Endometrial microvascular endothelial cells (primary cell): Measurements from ENCODE around the gene PTGFRN. TPM values are rescaled to one million over a fixed set of nuclear protein-coding genes. Genes with fewer than 3 reads are reported as not detected.

Experiments used
- in situ Hi-C: cut with HindIII; loops from 2 replicates; pipeline ENCODE4 v1.10.0; 2017; ENCODE audit warnings: low sequenced_read_pairs, low pct_unique_long_range_greater_than_20kb; ENCODE audit errors: inconsistent ontology term
- total RNA-seq: library from RNA; depleted of rRNA; stranded (reverse); fragments of >200 nt; gene quantifications from one replicate; pipeline ENCODE4 v1.2.3, GENCODE V29; 2015; ENCODE audit errors: inconsistent ontology term

Gene PTGFRN
- total RNA-seq, 1 donor from 2014 or later = 7.2 TPM

GRCh38 chr1:116881879-116882520, 27.7 kb upstream of the PTGFRN start:
- in situ Hi-C loops = loop anchor here (25.0 kb wide), 1 partner anchor 180 kb away; the partner anchor contains the start of gene TTF2

- in situ Hi-C loops = loop anchor here (25.0 kb wide), 1 partner anchor 179 kb away; the partner anchor contains the start of gene TTF2
Measured at GRCh38 chr1:116882866-116883265, 26.9 kb upstream of the PTGFRN start.

DNA sequence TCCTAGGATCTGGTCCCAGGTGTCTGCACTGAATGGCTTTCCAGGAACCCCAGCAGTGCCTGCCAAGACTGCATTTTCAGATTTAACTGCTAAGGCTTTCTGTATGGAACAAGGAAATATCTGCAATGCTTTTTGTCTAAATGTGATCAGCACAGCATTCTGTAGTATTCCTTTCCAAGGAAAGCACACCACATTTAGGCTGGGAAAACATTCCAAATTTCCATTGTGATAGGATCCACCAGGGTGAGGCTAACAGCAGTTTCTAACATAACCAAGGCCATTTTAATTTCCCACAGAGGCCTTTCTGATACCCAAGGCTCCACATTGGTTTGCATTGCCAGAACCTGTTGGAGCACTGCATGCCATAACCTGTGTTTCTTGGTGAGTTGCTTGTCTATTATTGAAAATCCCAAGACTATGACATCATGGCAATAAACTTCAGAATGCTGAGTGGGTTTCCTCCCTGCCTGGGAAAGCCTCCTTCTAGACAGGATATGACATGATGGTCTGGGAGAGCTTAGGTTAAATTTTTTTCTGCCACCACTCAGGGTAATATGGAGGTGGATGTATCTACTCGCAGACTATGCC, 23.3 kb upstream of the PTGFRN start:
- in situ Hi-C loops = loop anchor here (25.0 kb wide), 1 partner anchor 176 kb away; the partner anchor contains the start of gene TTF2

DNA sequence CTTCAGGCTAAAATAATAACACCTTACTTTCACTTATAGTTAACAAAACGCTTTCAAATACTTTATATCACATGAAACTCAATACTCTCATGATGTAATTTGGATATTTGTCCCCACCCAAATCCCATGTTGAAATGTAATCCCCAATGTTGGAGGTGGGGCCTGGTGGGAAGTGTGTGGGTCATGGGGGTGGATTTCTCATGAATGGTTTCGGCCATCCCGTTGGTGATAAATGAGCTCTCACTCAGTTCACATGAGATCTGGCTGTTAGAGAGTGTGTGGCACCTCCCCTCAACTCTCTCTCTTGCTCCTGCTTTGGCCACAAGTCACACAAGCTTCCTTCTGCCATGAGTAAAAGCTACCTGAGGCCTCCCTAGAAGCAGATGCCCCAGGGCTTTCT, 22.5 kb upstream of the PTGFRN start:
- in situ Hi-C loops = loop anchor here (25.0 kb wide), 1 partner anchor 175 kb away; the partner anchor contains the start of gene TTF2

DNA sequence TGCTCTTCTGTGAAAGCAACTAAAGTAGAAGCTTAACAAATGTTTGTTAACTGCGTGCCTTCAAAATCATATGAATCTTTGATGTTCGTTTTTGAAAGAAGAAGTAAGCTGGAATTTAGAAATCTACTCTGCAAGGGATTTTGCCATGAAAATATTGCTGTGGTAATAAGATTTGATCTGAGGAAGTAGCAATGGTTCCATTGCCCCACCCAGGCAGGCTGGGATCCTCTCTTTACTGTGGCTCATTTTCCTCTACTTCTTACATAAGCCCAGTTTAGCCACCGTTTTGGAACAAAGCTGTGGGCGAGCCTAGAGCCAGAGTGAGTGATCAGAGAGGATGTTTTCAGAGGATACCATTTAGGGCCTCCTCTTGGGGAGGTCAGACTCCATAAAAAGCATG, 20.3 kb upstream of the PTGFRN start:
- in situ Hi-C loops = loop anchor here (25.0 kb wide), 1 partner anchor 173 kb away; the partner anchor contains the start of gene TTF2

- in situ Hi-C loops = loop anchor here (25.0 kb wide), 1 partner anchor 171 kb away; the partner anchor contains the start of gene TTF2
Measured at GRCh38 chr1:116891396-116892079, 18.2 kb upstream of the PTGFRN start.

- in situ Hi-C loops = loop anchor here (25.0 kb wide), 1 partner anchor 167 kb away; the partner anchor contains the start of gene TTF2
Measured at GRCh38 chr1:116895073-116895472, 14.6 kb upstream of the PTGFRN start.

DNA sequence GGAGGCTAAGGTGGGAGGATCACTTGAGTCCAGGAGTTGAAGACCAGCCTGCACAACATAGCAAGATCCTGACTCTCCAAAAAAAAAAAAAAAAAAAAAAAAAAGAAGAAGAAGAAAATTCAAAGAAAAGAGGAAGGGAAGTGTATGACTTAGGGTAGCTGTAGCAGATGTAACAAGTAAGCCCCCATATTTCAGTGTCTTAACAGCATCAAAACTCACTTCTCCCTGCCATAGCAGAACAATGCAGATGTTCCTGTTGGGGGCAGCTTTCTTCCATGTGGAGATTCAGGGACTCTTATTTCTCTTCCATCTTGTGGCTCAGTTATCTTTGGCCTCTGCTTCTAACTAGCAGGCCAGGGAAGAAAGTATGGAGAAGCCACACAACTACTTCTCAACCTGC, 10.2 kb upstream of the PTGFRN start:
- in situ Hi-C loops = loop anchor here (25.0 kb wide), 1 partner anchor 163 kb away; the partner anchor contains the start of gene TTF2

DNA sequence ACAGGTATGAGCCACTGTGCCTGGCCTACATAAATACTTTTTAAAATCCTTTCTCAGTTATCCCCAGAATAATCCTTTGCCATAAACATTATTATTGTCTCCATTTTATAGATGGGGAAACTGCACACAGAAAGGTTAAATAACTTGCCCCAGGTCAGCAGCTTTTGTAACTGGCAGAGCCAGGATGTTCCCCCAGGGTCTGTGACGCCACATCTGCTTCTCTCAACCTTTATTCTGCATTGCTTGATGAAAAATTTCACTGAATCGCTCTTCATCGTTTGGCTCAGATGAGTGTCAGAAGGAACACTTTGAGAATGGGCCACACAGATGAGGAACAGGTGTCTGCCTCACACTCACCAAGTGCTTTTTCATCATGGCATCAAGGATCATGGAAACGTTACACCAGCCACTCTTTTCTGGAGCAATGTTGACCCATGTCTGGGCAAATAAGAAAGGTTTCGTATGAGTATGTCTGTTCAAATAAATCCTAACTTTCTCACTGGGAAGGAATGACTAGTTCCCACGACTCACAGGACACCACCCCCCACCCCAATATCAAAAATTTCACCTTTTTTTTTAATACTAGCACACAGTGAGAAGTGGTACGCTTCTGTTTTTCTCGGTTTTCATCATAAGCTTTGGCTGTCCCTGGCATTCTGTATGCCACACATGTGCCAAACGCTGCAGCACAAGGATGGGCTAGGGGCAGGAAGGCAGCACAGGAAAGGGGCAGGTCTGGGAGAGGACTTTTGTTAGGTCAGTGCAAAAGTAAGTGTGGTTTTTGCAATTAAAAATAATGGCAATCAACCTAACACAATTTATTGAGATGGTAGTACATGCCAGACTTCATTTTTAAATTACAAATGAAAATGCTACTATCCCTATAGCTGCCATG, 9.0 kb upstream of the PTGFRN start:
- in situ Hi-C loops = no loop called here

DNA sequence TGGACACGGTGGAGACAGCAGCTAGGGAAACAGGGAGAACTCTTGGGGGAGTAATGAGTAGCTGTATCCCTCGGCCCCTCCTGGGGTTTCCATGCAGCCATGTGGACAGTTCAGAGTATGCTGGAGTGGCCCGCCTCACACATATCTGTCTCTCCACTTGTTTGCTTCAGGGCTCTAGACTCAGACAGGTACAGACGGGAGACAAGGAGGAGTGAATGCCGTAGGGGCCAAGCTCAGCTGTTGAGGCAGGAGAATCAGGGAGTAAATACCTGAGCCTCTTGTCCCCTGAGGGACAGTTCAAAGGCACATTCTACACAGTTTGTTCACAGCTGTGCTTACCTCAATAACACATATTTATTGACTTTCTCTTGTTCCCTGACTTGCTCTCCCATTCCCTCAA, 7.7 kb upstream of the PTGFRN start:
- in situ Hi-C loops = no loop called here

- in situ Hi-C loops = no loop called here
Measured at GRCh38 chr1:116902723-116903383, 6.9 kb upstream of the PTGFRN start.

- in situ Hi-C loops = no loop called here
Measured at GRCh38 chr1:116904791-116905320, 4.9 kb upstream of the PTGFRN start.

DNA sequence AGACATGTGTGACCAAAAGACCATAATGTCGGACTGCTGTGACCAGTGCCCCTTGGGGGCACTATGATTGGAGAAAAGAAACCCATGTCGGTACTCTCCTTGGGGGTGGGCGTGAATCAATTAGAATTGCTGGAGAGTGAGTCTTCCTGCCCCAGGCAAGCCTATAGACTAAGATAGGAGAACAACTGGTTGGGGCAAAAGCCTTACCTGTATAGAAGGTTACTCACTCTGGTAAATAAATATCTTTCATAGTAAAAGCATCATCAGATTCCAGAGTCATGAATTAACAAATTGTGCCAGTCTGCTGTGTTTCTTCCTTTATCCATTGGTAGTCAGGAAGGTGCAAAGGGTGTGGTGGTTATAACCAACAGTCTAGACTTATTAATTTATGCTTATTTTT, 2.9 kb upstream of the PTGFRN start:
- in situ Hi-C loops = no loop called here

DNA sequence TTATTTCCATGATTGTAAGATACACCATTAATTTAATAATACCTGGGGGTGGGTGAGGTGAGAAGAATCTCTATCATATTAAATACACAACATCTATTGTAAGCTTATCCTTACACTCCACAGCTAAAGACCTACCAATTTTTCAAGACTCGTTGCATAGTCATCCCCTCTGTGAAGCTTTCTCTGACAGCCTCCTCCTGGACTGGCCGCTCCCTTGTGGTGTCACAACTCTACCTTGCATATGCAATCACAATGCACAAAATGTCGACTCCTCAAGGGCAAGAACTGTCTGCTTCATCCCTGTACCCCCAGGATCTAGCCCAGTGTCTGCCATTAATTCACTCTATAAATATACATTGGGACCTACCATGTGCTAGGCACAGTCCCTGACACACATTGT, 2.4 kb upstream of the PTGFRN start:
- in situ Hi-C loops = no loop called here

GRCh38 chr1:116908266-116908665, 1.4 kb upstream of the PTGFRN start:
- in situ Hi-C loops = no loop called here

- in situ Hi-C loops = no loop called here
Measured at GRCh38 chr1:116908820-116909511, 750 bp upstream of the PTGFRN start.

- in situ Hi-C loops = no loop called here
Measured at GRCh38 chr1:116910379-116911187, 867 bp downstream of the PTGFRN start.
